CD4-positive, alpha-beta T cell treated with Interleukin-1 beta for 1 hour (primary cell): ENCODE data around the gene MGST2.
A peak's percentile ranks its signal among the peaks of the same experiment; 100 is the strongest.
"Not testable (repeated sequence)": the region's sequence is repeated elsewhere in the genome, so short reads cannot be mapped to it uniquely, and the experiment has no call there.

Experiments
- DNase-seq, 2 donors: peaks; one replicate each; pipeline ENCODE4 v3.0.0-alpha.2; 2020 to 2022

Gene MGST2

DNA sequence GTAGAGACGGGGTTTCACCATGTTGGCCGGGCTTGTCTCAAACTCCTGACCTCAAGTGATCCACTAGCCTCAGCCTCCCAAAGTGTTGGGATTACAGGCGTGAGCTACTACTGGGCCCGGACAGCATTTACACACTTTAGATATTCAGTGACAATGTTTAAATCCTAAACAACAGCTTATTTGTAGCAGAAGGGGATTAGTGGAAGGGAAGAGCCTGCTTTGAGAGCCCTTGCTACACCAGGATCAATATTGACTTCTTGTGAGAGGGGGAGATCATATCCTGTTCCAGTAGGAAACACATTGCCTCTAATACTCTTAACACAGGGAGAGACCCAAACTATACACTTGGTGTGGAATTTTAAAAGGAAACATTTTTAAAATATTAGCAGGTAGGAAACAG lies 7.1 kb downstream of the MGST2 start:
- no peak for DNase-seq

DNA sequence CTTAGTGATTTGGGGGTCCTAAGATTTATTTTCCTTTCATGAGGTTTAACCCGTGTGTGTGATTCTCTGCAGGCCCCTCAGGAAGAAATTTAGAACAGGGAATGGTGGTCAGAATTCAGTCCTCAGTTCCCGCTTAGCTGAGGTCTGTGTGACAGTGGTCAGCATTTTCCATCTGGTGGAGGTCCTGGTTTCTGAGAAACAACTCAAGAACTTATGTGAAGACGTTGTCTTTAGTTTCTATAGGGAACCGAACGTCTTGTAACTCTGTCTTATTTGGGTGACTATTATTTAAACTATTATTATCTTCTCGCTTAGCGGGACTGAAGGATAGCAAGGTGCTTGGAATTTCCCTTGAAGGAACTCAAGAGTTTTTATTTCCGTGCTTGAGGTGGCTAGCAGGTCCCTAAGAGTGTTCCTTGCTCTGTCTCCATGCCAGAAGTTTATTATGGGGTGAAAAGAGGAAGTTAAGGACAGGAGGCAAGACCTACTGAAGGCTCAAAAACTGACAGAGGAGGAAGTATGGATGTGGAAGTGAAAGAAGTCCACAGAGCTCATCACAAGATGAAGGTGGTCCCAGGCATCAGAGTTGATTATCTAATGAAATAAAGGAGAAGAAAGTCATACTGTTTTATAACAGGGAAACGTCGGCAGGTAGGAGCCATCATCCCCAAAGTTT lies 9.4 kb downstream of the MGST2 start:
- peak; percentile 3 to 16 for DNase-seq

DNA sequence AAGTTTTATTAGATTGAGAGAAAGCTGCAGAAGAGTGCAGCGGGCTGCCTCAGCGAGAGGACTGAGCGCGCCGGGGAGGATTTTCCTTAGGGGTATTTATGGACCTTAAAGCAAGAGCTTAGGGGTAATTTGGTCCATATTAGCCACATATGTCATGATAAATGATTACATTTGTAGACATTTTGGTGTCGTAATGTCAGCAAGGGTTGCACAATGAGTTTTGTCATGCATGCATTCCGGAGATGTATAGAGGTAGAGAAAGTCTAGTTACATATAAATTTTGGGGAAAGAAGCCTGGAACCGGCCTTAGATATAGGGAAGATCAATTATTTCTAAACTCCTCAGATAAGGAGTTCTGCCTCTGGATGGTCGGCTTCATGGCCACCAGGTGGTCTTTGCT lies 10.0 kb downstream of the MGST2 start:
- DNase-seq: no peak

DNA sequence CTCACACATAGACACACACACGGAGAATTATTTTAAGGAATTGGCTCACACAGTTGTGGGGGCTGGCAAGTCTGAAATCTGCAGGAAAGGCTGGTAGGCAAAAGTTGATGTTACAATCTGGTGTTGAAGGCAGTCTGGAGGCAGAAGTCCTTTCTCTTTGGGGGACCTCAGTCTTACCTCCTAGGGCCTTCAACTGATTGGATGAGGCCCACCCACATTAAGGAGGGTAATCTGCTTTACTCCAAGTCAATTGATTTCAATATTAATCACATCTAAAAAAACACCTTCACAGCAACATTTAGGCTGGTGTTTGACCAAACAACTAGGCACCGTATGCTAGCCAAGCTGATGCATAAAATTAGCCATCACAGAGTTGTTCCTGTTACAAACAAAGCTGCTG lies 10.7 kb downstream of the MGST2 start:
- DNase-seq: no peak

DNA sequence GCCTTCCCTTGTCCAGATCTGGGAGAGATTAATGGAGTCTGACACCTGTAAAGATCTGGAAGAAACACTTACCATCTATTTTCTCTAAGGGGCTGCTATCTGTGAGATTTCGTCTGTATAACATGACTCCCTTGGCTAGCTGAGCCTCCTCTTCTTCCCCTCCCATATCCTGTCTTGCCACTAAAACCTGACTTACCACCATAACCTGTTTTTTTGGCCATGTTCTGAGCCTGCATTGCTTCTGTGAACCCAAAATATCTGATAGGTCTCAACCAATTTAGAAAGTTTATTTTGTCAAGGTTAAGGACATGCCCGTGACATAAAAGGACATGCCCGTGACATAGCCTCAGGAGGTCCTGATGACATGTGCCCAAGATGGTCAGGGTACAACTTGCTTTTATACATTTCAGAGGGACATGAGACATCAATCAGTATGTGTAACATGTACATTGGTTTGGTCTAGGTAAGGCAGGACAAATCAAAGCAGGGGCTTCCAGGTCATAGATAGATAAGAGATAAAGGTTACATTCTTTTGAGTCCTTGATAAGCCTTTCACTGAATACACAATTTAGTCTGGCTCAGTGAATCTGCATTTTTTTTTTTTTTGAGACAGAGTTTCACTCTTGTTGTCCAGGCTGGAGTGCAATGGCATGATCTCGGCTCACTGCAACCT lies 11.4 kb downstream of the MGST2 start:
- no peak for DNase-seq

DNA sequence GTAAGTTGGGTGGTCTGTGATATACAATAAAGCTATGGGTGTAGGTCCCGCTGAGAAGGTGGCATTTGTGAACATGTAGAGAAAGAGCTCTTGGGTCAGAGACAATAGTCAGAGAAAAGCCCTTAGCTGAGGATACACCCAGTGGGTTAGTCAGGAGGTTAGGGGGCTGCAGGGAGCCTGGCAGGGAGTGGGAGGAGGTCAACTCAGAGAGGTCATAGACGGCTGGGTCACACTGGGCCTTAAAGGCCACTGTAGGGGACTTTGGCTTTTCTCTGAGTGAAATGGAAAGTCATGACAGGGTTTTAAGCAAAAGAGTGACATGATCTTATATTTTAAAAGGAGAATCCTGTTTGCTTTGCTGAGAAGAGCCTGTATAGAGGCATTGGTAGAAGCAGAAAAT lies 16.7 kb downstream of the MGST2 start:
- no peak for DNase-seq

DNA sequence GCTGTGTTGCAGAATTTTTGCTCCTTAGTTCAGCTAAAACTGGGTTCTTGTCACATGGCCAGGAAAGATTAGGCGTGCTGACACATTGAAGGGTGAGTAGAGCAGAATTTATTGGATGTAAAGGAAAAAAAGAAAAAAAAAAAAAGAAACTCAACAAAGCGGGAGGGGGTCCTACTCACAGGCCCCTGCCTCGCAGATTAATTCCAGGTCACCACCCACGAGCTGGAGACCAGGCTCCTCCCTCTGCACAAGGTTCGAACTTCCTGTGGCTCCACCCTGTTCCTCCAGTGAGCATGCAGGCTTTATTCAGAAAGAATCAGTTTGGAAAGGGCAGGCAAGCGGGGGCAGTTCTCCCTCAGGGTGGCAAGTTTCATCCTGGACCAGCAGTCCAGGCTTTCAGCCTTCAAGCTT lies 17.1 kb downstream of the MGST2 start:
- DNase-seq: no peak

DNA sequence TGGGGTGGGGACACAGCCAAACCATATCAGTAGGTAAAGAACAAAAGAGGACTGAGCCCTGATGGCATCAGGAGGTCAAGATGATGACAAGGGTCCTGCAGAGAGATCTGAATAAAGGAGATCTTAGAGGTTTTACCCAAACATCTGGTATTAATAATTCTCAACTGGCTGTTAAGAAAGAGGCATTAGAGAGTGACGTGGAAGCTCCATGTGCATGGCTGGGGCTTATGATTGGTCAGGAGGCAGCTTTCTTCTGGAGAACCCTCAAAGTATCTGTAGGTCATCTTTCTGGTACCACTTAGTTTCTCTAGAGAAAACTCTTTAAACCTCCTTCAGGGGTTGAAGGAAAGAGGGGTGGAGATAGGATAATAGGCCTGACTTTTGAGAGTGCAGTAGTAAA lies 18.7 kb downstream of the MGST2 start:
- no peak for DNase-seq

DNA sequence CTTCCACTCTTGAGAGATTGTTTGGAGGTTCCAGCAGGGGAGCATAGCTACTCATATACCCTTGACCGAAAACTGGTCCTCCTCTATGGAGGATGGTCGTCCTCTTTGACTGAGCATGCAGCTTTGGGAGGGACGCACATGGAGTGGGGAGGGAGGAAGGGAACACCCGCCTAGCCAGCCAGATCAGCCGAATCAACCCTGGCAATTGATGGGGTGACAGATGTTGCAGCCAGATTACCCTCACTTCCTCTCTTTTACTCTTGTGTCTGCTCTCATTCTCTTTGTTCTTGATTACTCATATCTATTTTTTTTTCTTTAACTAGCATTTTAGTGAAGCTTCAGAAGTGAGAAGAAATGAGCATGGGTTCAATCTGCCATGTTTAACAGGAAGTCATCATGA lies 19.6 kb downstream of the MGST2 start:
- no peak for DNase-seq

DNA sequence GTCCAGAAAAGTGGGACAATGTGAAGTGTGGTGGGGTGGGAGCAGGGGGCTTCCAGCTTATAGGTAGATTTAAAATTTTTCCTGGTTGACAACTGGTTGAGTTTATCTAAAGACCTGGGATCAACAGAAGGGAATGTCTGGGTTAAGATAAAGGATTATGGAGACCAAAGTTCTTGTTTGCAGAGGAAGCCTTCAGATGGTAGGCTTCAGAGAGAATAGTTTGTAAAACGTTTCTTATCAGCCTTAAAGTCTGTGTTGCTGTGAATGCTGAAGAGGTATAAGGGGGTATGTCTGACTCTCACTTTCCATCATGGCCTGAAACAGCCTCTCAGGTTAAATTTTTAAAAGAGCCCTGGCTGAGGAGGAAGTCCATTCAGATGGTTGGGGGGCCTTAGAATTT lies 20.5 kb downstream of the MGST2 start:
- DNase-seq: no peak

DNA sequence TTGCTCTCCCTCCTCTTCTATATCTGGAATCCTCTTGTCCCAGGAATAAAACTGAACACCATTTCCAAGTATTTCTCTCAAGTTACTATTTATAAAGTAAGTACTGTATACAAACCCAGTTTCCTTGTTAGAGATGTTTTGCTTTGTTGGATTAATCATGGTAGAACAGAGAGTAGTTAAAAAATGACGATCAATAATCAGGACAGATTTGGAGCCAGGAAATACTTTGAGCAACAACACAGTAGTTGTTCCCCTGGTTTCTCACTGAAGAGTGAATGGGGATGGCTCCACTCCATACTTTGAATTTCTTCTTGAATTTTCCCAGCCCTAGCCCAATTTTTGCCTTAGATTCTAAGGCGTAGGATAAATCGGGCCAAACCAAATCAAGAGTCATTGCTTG lies 21.4 kb downstream of the MGST2 start:
- no peak for DNase-seq

DNA sequence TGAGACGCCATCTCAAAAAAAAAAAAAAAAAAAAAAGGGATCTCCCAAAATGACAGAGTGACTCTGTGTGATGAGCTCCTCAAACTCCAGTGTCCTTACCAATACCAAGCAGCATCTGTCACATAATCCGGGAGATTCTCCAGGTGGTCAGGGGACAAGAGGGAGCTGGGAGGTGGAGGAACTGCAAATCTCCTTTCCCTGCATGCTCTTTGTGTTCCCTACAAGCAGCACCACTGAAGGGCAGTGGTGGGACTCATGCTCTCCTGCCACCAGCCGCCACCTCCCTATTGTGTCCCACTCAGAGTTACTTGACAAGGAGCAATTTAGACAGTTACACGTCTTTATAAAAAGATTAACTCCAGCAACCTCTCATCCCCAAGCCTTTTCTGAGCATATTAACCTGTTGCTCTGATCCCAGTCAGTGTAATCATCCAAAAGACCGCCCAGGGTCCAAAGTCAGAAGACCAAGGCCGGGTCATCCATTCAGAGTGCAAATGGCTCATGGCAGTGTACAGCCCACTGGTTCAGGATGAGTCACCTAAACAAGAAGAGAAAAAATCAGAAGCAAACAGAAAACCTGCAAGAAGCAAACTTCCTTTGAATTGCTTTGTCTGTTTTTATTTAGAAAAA lies 23.6 kb downstream of the MGST2 start:
- DNase-seq: no peak

DNA sequence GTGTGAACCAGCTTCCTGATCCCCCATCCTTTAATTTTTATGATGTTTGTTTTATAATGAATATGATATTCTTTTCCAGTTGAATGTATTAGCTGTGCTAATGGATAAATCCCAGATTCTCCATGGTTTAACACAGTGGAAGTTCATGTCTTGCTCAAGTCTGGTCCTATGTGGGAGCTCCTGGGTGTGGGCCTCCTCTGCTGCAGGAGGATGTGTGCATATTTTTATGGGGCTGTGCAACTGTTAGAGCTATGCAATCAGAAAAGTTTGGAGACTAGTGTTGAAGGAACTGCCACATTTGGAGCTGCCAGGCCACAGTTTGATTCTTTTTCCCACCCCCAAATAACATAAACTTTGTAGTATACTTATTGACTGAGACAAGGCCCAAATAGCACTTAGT lies 24.8 kb downstream of the MGST2 start:
- DNase-seq: no peak

DNA sequence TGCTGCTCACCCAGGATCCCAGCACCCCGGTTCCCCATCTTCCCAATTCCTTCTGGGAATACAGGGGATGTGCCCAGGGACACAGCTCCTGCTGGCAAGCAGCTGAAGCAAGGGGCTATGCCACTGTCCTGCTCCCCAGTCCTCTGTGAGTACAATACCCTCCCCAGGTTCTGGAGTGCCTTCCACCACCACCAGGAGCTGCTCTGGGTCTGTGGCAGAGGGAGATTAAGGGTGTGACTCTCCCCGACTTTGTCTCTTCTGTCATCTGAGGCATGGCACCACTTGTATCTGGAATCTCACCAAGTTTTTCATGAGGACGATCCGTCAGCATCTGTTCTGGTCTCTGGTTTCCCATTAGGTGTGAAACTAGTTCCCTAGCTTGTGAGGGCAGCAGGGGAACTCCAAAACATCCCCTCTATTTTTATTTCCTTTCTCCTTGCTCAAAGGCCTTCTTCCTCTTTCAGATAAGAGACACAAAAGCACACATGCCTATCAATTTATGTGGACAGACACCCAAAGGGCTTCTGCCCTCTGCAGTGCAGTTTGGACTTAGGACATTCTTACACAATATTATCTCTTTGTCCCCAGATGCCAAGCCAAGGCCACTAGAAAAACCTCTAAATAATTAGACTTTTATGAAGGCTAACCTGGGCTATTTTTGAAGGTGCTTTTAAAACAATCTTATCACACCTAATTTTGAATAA lies 26.8 kb downstream of the MGST2 start:
- no peak for DNase-seq

DNA sequence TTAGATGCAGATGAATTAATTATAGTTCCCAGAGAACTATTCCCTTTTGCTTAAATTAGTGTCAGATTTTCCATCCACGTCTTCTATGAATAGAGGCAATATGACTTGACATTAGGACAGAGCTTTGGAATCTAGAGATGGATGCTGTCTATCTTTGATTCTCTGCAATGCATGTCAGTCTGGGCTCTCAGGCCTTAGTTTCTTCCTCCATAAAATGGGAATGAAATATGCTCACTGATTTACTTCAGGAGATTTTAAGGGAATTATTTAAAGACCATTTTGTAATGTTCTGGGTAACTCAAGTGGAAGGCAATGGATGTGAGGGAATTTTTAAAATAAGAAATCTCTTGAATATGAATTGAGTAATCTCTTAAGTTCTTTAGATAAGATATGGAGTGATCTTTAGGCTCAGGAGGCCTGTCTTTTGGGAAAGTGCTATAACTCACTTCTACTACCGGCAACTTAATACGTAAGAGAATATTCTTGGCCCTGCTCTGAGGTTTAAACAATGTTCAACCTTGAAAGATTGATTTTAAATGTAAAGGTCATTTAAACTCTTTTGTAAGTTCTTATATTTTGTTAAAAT lies 29.0 kb downstream of the MGST2 start:
- no peak for DNase-seq

DNA sequence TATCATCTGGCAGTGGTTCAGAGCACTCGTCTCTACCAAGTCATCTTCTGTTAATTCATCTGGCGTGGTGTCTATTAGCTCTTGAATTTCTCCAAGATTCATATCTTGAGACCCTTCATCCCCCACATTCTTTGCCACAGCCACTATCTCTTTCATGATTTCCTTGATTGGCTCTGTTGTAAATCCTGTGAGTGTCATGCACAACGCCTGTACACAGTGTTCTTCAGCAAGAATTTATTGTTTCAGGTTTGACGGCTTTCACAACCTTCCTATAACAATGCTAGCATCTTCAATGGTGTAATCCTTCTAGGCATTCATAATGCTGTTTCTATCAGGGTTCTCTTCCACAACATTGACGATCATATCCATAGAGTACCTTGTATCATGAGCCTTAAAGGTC lies 30.9 kb downstream of the MGST2 start:
- DNase-seq: no peak

DNA sequence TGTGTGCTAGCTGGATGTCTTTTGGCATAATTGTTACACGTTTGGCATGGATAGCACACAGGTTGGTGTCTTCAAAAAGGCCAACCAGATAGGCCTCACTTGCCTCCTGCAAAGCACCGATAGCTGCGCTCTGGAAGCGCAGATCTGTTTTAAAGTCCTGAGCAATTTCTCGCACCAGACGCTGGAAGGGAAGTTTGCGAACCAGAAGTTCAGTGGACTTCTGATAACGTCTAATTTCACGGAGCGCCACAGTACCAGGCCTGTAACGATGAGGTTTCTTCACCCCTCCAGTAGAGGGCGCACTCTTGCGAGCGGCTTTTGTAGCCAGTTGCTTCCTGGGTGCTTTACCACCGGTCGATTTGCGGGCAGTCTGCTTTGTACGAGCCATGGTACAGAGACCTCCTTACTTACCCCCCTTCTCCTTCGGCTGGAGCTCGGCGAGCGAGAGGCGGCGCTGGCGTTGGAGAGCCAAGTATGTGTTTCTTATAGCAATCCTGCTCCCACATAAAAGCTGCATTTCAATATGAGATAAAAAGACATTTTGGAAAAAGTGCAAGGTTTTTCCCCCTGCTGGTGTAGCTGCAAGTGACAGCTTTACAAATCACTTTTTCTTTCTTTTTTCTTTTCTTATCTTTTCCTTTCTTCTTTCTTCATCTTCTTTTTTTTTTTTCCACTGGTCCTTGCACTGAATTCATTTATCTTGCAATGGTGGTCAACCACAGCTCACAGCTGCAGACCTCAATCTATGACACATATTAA lies 32.7 kb downstream of the MGST2 start:
- not testable (repeated sequence) for DNase-seq

DNA sequence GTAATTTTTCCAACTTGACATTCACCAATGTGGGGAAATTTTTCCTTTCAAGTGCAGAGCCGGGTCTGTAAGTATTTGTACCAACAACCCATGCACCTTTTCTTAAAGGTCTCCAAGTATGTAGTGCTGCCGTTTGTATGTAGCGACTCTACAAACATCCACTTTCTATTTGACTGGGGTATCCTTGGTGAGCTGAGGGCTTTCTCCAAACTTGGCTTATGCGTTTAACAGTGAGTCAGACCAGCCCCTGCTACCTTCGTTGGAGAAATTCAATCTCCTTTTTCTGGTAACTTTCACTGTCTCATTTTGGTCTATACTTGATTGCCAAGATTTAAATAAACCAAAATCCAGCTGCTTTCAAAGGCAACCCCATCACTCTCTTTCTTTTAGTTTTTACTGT lies 34.9 kb downstream of the MGST2 start:
- DNase-seq: no peak

DNA sequence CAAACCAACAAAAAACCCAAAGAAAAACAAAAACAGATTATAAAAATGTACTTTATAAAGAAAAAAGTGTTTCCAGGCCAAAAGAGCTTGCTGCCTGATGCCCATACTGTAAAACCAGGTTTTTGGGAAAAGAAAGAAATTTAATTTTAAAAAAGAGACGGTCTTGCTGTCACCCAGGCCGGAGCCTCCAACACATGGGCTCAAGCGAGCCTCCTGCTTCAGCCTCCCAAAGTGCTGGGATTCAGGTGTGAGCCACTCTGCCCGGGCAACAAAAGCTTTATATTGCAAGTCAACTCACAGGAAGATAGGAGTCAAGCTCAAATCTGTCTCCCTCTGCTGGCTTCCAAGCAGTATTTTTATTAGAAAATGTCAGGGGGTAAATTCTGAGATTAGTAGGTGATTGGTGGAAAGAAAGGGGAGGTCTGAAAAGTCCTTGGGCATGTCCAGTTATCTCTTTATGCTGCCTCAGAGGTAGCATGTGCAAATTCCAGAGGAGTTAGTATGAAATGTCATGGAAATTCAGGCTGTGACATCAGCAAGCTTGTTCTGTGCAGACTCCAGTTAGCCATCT lies 39.4 kb downstream of the MGST2 start:
- no peak for DNase-seq

DNA sequence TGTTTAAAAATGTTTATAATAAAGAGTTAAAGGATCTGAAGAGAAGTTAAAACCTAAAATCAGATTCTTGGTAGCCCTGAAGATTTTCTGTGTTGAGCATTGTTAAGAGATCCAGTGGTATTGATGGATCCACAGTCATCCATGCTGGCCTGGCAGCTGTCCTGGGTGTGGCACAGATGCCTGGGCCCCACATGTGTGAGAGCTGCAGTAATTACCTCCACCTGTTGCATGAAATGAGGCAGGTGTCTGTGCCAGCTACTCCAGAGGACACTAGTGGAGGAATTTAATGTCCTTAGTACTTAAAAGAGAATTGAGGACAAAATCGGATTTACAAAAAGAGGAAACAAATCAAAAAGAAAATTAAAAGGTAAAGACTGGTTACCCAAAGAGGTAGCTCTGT lies 44.0 kb downstream of the MGST2 start:
- DNase-seq: no peak

DNA sequence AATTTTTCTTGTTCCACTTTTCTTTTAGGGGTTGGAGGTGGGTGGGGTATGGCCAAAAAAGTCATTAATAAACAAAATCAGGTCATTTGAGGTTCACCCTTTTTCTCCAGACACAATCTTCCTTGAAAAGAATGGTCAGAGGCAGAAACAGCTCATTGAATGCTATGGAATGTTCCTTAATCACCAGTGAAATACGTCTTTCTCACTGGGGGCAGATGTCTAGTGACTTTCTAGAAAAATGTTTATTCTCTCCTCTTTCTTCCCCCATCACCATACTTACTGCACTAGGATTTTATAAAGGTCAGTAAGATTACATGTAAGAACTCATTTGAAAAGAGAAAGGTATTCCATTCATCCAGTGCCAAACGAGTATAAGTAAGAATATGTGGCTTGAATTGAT lies 44.5 kb downstream of the MGST2 start:
- DNase-seq: no peak

DNA sequence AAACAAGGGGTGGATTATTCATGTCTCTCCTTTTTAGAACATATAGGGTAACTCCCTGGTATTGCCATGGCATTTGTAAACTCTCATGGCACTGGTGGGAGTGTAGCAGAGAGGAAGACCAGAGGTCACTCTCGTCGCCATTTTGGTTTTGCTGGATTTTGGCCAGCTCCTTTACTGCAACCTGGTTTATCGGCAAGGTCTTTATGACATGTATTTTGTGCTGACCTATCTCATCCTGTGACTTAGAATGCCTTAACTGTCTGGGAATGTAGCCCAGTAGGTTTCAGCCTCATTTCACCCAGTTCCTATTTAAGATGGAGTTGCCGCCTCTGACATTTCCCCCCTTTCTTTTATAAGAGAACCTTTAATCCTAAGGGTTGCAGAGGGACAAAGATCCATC lies 45.8 kb downstream of the MGST2 start:
- no peak for DNase-seq
